Hepatocyte (in vitro differentiated cells): Measurements from ENCODE around the gene CXCR2. TPM values are rescaled to one million over a fixed set of nuclear protein-coding genes. Genes with fewer than 3 reads are reported as not detected.

Experiments
- DNase-seq: peaks from one replicate; pipeline ENCODE4 v3.0.0-alpha.2; 2016; ENCODE audit warnings: low spot score
- H2AFZ ChIP-seq: fragments of 200-600 bp; sonication (generic); 2 replicates; pipeline ENCODE4 v1.6.0; 2016; ENCODE audit warnings: antibody characterized with exemption, mild to moderate bottlenecking
- H3K27ac ChIP-seq: fragments of 200-600 bp; sonication (generic); 2 replicates; pipeline ENCODE4 v1.5.1; 2016; ENCODE audit warnings: mild to moderate bottlenecking
- H3K27me3 ChIP-seq: fragments of 200-600 bp; sonication (generic); 2 replicates; pipeline ENCODE4 v1.6.1; 2016
- H3K36me3 ChIP-seq: fragments of 200-600 bp; sonication (generic); replicated peaks from 2 replicates; pipeline ENCODE4 v1.5.1; 2016; ENCODE audit warnings: low read depth; ENCODE audit not compliant: insufficient read depth
- H3K4me1 ChIP-seq: fragments of 200-600 bp; sonication (generic); 2 replicates; pipeline ENCODE4 v1.5.1; 2016; ENCODE audit warnings: mild to moderate bottlenecking, moderate library complexity; ENCODE audit not compliant: insufficient read depth
- H3K4me2 ChIP-seq: fragments of 200-600 bp; sonication (generic); 2 replicates; pipeline ENCODE4 v1.6.0; 2016
- H3K4me3 ChIP-seq: fragments of 200-600 bp; sonication (generic); 2 replicates; pipeline ENCODE4 v1.5.1; 2016; ENCODE audit warnings: mild to moderate bottlenecking
- H3K79me2 ChIP-seq: fragments of 200-600 bp; sonication (generic); 2 replicates; pipeline ENCODE4 v1.6.0; 2017; ENCODE audit warnings: mild to moderate bottlenecking
- H3K9me2 ChIP-seq: fragments of 200-600 bp; sonication (generic); replicated peaks from 2 replicates; pipeline ENCODE4 v1.6.0; 2017; ENCODE audit warnings: mild to moderate bottlenecking; ENCODE audit not compliant: insufficient read depth
- H3K9me3 ChIP-seq: fragments of 200-600 bp; sonication (generic); 2 replicates; pipeline ENCODE4 v1.5.1; 2016; ENCODE audit warnings: low read depth, mild to moderate bottlenecking
- H4K20me1 ChIP-seq: fragments of 200-600 bp; sonication (generic); 2 replicates; pipeline ENCODE4 v1.6.0; 2016; ENCODE audit warnings: mild to moderate bottlenecking; ENCODE audit not compliant: insufficient read depth, poor library complexity, severe bottlenecking
- CTCF ChIP-seq: fragments of 200-600 bp; sonication (generic); IDR thresholded peaks from 2 replicates; pipeline ENCODE4 v1.5.1; 2016; ENCODE audit warnings: antibody characterized with exemption, mild to moderate bottlenecking; ENCODE audit not compliant: poor library complexity
- EZH2 ChIP-seq: fragments of 200-600 bp; sonication (generic); IDR thresholded peaks from 2 replicates; pipeline ENCODE4 v1.6.1; 2016; ENCODE audit warnings: antibody characterized with exemption, mild to moderate bottlenecking, borderline replicate concordance
- EZH2phosphoT487 ChIP-seq: fragments of 200-600 bp; sonication (generic); IDR thresholded peaks from one replicate; pipeline ENCODE4 v1.6.1; 2018; ENCODE audit warnings: antibody characterized with exemption, mild to moderate bottlenecking, low read depth, moderate library complexity; ENCODE audit not compliant: unreplicated experiment, severe bottlenecking
- WGBS: methylation state at CpG from one replicate; pipeline ENCODE4 v1.1.6; 2016; ENCODE audit warnings: low lambda C conversion rate; ENCODE audit errors: missing lambda C conversion rate; 5-methylcytosine and 5-hydroxymethylcytosine counted together
- polyA plus RNA-seq: library from polyadenylated mRNA; unstranded; fragments of >200 nt; fragmentation: Nextera tagmentation; extraction: Ambion mirVana; gene quantifications from 2 replicates; pipeline ENCODE4 v1.2.1, GENCODE V29; 2016
- total RNA-seq: library from RNA; depleted of rRNA; stranded (reverse); fragments of >200 nt; gene quantifications from 2 replicates; pipeline ENCODE4 v1.2.3, GENCODE V29; 2014

CXCR2 gene
- total and polyA plus RNA-seq, 2 experiments from 2014 or later: 0.07 to 0.56 TPM

GRCh38 chr2:218123986-218124385 lies 1.8 kb upstream of the CXCR2 start:
- Histone ChIP-seq H3K4me1 (no peaks in the 10 kb centered on the region), H2AFZ (no peak overlapping the region), H4K20me1 (no peaks in the 10 kb centered on the region), H3K36me3 (no peaks in the 10 kb centered on the region), H3K79me2 (no peaks in the 10 kb centered on the region), H3K9me2 (no peaks in the 10 kb centered on the region), H3K27me3 (no peaks in the 10 kb centered on the region), H3K9me3 (no peaks in the 10 kb centered on the region), H3K27ac (no peak overlapping the region), H3K4me3 (no peak overlapping the region), H3K4me2 (no peak overlapping the region)
- WGBS: 83% methylated on average over 4 of the region's 4 CpGs
- no peak for DNase-seq
- TF ChIP-seq CTCF (no peak), EZH2 (no peak), EZH2phosphoT487 (no peak)

GRCh38 chr2:218125095-218125494 lies 733 bp upstream of the CXCR2 start:
- H3K9me3 ChIP-seq: no peaks in the 10 kb centered on the region
- no peaks in the 10 kb centered on the region for H3K27me3 ChIP-seq
- no peak overlapping the region for H2AFZ ChIP-seq
- no peak overlapping the region for H3K27ac ChIP-seq
- no peak overlapping the region for H3K4me3 ChIP-seq
- no peak for DNase-seq
- H3K79me2 ChIP-seq: no peaks in the 10 kb centered on the region
- H3K9me2 ChIP-seq: no peaks in the 10 kb centered on the region
- TF ChIP-seq EZH2 (no peak), EZH2phosphoT487 (no peak), CTCF (no peak)
- 53% methylated on average over 4 of the region's 4 CpGs for WGBS
- no peak overlapping the region for H3K4me2 ChIP-seq
- no peaks in the 10 kb centered on the region for H3K36me3 ChIP-seq
- no peaks in the 10 kb centered on the region for H4K20me1 ChIP-seq
- no peaks in the 10 kb centered on the region for H3K4me1 ChIP-seq

- WGBS: 85% methylated on average over 3 of the region's 3 CpGs
Measured at GRCh38 chr2:218127929-218128455, 2.2 kb downstream of the CXCR2 start.

GRCh38 chr2:218128781-218129457 lies 3.1 kb downstream of the CXCR2 start:
- Histone ChIP-seq H3K27me3 (no peaks in the 10 kb centered on the region), H3K36me3 (no peaks in the 10 kb centered on the region), H3K9me3 (no peaks in the 10 kb centered on the region), H3K9me2 (no peaks in the 10 kb centered on the region), H4K20me1 (no peaks in the 10 kb centered on the region), H3K4me3 (no peak overlapping the region), H3K79me2 (no peaks in the 10 kb centered on the region), H3K27ac (no peak overlapping the region), H3K4me2 (no peak overlapping the region), H3K4me1 (no peaks in the 10 kb centered on the region), H2AFZ (no peak overlapping the region)
- 89% methylated on average over 6 of the region's 6 CpGs for whole genome bisulfite sequencing
- no peak for TF ChIP-seq EZH2
- no peak for DNase-seq

More at GRCh38 chr2:218127929-218128455, 2.2 kb downstream of the CXCR2 start:
- H3K9me3 ChIP-seq: no peaks in the 10 kb centered on the region
- no peaks in the 10 kb centered on the region for H3K9me2 ChIP-seq
- H3K27ac ChIP-seq: no peak overlapping the region
- H3K27me3 ChIP-seq: no peaks in the 10 kb centered on the region
- no peak overlapping the region for H2AFZ ChIP-seq
- no peaks in the 10 kb centered on the region for H3K36me3 ChIP-seq
- no peaks in the 10 kb centered on the region for H3K4me1 ChIP-seq
- DNase-seq: no peak
- H4K20me1 ChIP-seq: no peaks in the 10 kb centered on the region
- TF ChIP-seq EZH2 (no peak), EZH2phosphoT487 (no peak)
- H3K4me2 ChIP-seq: no peak overlapping the region
- H3K4me3 ChIP-seq: no peak overlapping the region
- H3K79me2 ChIP-seq: no peaks in the 10 kb centered on the region
